Measurements from ENCODE around the gene CTIF. TPM values are rescaled to one million over a fixed set of nuclear protein-coding genes. Genes with fewer than 3 reads are reported as not detected.

CTIF gene
- polyA plus RNA-seq, 1 of the 3 experiments (the other 2 are of a cell fraction), result 47.2 TPM

DNA sequence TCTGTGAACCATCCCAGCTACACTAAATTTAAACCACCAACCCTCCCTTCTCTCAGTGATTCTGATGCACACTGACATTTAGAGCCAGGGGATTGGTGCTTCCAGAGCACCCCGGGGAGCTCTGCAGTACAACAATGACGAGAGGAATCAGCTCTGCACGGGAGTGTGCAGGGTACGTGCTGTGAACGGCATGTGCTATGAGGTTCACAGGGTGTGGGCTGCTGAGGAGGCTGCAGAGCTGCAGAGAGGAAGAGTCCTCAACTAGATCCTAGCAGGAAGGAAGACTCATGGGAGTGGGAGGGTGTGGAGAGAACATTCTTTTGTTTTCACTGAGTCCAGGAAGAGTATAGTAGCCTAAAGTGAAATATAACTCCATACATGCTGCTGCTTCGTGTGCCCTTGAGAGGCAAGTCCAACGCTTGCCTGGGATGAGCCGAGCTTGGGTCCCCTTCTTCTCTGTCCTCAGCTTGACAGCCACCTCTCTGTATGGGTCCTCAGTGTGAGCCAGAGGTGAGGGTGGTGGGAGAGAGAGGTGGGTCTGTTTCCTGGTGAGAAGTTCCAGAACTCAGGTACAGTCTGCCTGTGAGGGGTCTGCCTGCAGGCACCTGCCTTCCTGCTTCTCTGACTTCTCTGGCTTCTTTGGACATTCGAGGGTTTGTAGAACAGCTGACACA, 118.8 kb downstream of the CTIF start:
- no peaks in the 10 kb centered on the region for H3K9me2 ChIP-seq
- H3K27me3 ChIP-seq (ENCODE audit: insufficient read depth), result no peaks in the 10 kb centered on the region
- H3K36me3 ChIP-seq (replicated peaks in 1 of 2; ENCODE audit: control insufficient read depth in 1 of 2, insufficient read depth in 2 of 2, low read length in 1 of 2), result no peaks in the 10 kb centered on the region
- peaks cover 64% of the 10 kb centered on the region for H3K79me2 ChIP-seq (ENCODE audit: insufficient read depth)
- peaks cover 41% of the 10 kb centered on the region; the same call in 1 of the 2 replicates for H4K20me1 ChIP-seq (ENCODE audit: insufficient read depth)
- H3K27ac ChIP-seq (ENCODE audit: low read depth in 2 of 2, low read length in 1 of 2), result 0 out of 4 replicates have a peak overlapping the region, but pooled peaks of 1 of the 2 experiments have one; percentile 8
- H2AFZ ChIP-seq (ENCODE audit: low read depth), result no peak overlapping the region
- H3F3A ChIP-seq (replicated peaks; ENCODE audit: insufficient read depth), result peaks cover 23% of the 10 kb centered on the region
- no peak overlapping the region for H3K4me2 ChIP-seq
- H3K4me3 ChIP-seq (ENCODE audit: low read depth in 2 of 2, low read length in 1 of 2), result no peak overlapping the region
- DNase-seq, result no peak
- peaks cover 34 to 41% of the 10 kb centered on the region in 2 experiments for H3K4me1 ChIP-seq (ENCODE audit: control insufficient read depth in 1 of 2, insufficient read depth in 2 of 2, low read depth in 1 of 2, low read length in 1 of 2)
- TF ChIP-seq, protein P1, sequence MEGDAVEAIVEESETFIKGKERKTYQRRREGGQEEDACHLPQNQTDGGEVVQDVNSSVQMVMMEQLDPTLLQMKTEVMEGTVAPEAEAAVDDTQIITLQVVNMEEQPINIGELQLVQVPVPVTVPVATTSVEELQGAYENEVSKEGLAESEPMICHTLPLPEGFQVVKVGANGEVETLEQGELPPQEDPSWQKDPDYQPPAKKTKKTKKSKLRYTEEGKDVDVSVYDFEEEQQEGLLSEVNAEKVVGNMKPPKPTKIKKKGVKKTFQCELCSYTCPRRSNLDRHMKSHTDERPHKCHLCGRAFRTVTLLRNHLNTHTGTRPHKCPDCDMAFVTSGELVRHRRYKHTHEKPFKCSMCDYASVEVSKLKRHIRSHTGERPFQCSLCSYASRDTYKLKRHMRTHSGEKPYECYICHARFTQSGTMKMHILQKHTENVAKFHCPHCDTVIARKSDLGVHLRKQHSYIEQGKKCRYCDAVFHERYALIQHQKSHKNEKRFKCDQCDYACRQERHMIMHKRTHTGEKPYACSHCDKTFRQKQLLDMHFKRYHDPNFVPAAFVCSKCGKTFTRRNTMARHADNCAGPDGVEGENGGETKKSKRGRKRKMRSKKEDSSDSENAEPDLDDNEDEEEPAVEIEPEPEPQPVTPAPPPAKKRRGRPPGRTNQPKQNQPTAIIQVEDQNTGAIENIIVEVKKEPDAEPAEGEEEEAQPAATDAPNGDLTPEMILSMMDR (IDR thresholded peaks at IDR 0.05), result no peak
- TF ChIP-seq, protein P2, sequence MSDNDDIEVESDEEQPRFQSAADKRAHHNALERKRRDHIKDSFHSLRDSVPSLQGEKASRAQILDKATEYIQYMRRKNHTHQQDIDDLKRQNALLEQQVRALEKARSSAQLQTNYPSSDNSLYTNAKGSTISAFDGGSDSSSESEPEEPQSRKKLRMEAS (IDR thresholded peaks at IDR 0.05; ENCODE audit: low read depth), result no peak
- TF ChIP-seq RFX5 (IDR thresholded peaks at IDR 0.05; ENCODE audit: low read length) (no peak), TCF12 (IDR thresholded peaks at IDR 0.05) (no peak), FOXM1 (IDR thresholded peaks at IDR 0.05; ENCODE audit: low read depth) (no peak), NFIC (IDR thresholded peaks at IDR 0.05; ENCODE audit: borderline replicate concordance) (no peak), EZH2phosphoT487 (IDR thresholded peaks at IDR 0.05; ENCODE audit: borderline replicate concordance, low read depth) (no peak), FOXJ3 (CRISPR knock-in tag; IDR thresholded peaks at IDR 0.05) (no peak), ELF1 (IDR thresholded peaks at IDR 0.05) (no peak), CHD2 (IDR thresholded peaks at IDR 0.05; ENCODE audit: low read length, partially characterized antibody) (no peak)
- TF ChIP-seq, protein P3, sequence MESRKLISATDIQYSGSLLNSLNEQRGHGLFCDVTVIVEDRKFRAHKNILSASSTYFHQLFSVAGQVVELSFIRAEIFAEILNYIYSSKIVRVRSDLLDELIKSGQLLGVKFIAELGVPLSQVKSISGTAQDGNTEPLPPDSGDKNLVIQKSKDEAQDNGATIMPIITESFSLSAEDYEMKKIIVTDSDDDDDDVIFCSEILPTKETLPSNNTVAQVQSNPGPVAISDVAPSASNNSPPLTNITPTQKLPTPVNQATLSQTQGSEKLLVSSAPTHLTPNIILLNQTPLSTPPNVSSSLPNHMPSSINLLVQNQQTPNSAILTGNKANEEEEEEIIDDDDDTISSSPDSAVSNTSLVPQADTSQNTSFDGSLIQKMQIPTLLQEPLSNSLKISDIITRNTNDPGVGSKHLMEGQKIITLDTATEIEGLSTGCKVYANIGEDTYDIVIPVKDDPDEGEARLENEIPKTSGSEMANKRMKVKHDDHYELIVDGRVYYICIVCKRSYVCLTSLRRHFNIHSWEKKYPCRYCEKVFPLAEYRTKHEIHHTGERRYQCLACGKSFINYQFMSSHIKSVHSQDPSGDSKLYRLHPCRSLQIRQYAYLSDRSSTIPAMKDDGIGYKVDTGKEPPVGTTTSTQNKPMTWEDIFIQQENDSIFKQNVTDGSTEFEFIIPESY (IDR thresholded peaks at IDR 0.05; ENCODE audit: borderline replicate concordance, low read depth), result no peak
- TF ChIP-seq, protein P4, sequence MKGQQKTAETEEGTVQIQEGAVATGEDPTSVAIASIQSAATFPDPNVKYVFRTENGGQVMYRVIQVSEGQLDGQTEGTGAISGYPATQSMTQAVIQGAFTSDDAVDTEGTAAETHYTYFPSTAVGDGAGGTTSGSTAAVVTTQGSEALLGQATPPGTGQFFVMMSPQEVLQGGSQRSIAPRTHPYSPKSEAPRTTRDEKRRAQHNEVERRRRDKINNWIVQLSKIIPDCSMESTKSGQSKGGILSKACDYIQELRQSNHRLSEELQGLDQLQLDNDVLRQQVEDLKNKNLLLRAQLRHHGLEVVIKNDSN (IDR thresholded peaks at IDR 0.05; ENCODE audit: borderline replicate concordance, low read depth), result no peak
- ChIA-PET POLR2A (no interaction called here), CTCF (interaction anchor here (0.8 to 1.7 kb wide), 4 partner anchors 14 to 182 kb away, joined by 3 to 7 read pairs (median 3); no protein-coding TSS in a partner anchor)
- H3K9me3 ChIP-seq, result no peaks in the 10 kb centered on the region
- WGBS (ENCODE audit: low lambda C conversion rate), result 90% methylated on average over 9 of the region's 9 CpGs
- no peak overlapping the region for H3K9ac ChIP-seq

Measured in SK-N-SH (cell line).